GM04504 (cell line): ENCODE measurements around the gene KRTAP9-6.
"Not testable (repeated sequence)": the region's sequence is repeated elsewhere in the genome, so short reads cannot be mapped to it uniquely, and the experiment has no call there.

ENCODE experiments used
- DNase-seq: peaks from one replicate; pipeline ENCODE4 v3.0.0-alpha.2; 2012; ENCODE audit warnings: low read depth

Gene KRTAP9-6

GRCh38 chr17:41271323-41271722, 6.1 kb downstream of the KRTAP9-6 start:
- not testable (repeated sequence) for DNase-seq

DNA sequence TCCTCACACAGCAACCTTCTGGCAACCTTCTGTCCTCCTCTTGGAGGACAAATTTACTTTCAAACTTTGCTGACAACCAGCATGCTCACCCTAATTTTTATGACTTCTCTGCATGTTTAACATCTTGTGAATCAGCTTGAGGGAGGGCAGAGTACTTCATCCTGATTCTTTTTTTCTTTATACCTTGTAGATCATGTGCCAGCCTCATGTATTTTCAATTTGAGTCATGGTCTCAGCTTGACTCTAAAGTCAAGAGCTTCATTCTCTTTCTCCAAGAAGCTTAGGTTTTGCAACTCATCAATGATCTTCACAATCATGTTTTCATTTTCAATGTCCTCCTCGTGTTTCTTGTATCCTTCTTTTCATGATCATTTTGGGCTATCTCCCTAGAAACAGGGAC, 6.7 kb downstream of the KRTAP9-6 start:
- DNase-seq: no peak

- DNase-seq: not testable (repeated sequence)
Measured at GRCh38 chr17:41275648-41276190, 10.5 kb downstream of the KRTAP9-6 start, which contains the start of gene KRTAP9-7. Gene KRTAP9-7, plus strand, starts transcription at chr17:41275698. Its CDS starts 0 bp downstream, at chr17:41275698.

DNA sequence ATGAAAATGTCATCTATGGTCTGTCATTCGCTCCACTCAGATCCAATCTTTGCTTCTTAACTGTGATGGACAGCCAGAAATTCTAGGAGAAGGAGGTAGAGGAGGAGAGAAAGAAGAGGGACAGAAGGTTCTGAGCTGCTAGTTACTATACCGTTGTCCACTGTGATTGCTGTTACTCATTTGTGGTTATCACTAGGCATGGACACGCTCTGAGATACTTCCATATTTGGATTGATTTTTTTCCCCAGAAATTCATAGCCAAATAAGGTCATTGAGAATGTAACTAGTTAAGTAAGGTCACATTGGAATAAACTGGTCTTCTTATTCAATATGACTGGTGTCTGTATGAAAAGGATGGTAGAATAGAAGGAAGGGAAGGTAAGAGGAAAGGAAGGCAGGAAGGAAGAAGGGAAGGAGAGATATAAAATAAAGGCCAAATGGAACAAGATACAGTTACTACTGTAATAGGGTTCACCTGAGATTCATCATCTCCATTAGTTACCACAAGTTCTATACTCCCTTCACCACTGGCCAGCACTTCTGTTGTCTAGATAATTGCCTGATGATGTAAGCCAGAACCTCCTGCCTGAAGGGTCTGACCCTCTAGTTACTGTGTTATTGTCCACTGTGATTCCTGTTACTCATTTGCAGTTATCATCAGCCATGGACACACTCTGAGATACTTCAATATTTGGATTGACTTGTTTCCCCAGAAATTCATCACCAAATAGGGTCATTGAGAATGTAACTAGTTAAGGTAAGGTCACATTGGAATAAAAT, 13.2 kb downstream of the KRTAP9-6 start:
- DNase-seq: no peak

DNA sequence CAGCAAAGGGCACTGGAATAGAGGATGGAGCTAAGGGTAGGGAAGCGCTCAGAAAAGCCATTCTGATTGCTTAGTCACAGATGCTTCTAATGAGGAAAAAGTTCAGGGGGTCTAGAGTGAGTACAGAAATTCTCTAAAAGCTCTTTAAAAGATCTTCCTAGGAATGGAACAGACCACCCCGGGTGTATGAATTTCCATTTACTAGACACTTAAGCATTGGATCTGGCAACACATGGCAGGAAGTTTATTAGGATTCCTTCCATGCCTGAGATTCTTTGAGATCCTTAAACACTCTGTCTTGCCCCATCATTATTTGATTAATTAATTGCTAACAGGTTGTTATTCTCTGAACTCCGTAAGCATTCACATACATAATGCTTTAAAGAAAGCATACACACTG, 18.9 kb downstream of the KRTAP9-6 start:
- DNase-seq: peak; percentile 42

DNA sequence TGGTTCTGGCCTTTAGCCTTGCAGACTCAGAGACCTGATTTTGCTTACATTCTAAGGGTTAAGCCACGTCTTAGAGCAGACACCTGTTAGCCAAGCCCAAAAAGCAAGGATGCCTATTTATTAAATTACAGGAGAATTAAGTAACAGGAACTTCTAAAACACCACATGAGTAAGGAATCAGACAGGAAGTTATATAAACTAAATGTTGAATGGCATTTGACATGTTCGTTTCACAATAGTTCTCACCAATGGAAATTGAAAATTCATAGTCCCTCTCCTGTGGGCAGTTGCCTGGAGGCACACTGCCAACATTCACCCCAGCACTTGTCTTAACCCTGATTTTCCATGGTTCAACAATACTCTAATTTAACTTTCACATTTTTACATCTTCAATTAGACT, 19.4 kb downstream of the KRTAP9-6 start:
- no peak for DNase-seq

GRCh38 chr17:41287050-41287449, 21.9 kb downstream of the KRTAP9-6 start:
- DNase-seq: no peak

DNA sequence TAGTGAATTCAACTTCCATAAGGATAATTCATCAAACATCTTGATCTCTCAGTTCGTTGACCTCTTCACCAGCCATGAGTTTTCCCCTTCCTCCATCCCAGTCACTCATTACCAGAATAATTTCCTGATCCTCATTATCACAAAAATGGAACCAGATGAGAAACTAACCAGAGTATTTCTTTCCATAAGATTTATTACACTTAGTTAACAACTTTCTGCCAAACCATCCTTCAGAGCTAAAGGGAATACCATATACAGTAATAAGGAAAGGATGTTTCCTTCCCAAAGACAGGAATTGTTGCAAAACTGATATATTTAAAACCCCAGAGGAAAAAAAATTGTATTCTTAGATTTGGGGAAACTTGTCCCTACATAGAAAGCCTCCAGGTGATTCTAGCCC, 28.8 kb downstream of the KRTAP9-6 start:
- DNase-seq: no peak

GRCh38 chr17:41296846-41297245, 31.7 kb downstream of the KRTAP9-6 start:
- DNase-seq: no peak

- DNase-seq: no peak
Measured at GRCh38 chr17:41298458-41299135, 33.4 kb downstream of the KRTAP9-6 start.

DNA sequence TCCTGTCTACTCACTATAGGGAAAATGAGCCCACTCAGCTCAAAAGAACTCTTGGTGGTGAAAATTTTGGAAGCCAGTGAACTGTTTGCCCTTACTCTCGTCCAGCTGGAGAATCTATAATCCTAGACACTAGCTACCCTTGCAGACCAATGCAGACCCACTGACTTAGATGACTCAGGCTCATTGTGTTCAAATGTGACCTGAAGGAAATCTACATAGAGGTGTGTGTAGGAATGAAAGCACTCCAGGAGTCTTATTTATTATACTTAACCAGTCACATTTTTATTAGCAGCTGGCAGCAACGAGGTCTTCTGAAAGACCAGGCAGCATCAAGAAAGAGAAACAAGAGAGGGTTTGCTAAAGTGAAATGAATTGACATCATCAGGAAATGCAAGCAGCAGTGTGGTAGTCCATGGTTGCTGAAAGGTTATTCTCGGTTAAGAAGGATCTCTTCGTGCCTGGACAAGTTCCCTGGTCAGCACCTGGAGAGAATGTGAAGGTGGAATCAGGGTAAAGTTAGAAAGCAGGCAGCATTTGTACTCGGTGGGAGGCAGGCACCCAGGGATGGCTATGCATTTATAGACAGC, 36.1 kb downstream of the KRTAP9-6 start:
- DNase-seq: no peak

- DNase-seq: no peak
Measured at GRCh38 chr17:41301916-41302901, 37.0 kb downstream of the KRTAP9-6 start, which contains the start of gene KRTAP29-1. Gene KRTAP29-1, minus strand, starts transcription at chr17:41302851. Its CDS starts 0 bp downstream, at chr17:41302851.

GRCh38 chr17:41302981-41303380, 37.8 kb downstream of the KRTAP9-6 start:
- no peak for DNase-seq

DNA sequence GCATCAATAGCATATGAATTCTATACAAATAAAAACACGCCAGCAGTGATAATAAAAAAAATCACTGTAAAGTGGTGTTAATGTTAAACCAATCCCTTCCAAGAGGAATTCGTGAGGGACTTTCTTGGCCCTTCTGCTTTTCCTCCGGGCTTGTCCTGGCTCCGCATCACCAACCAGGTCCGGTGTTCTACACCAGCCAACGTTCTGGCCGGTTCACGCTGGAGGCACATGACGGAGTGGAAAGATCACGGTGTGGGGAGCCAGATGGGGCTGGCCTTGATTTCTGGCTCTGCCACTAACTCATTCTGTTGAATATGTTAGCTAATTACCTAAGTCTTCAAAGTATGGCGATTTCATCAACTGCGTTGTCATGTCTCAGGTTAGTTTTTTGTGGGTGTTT, 38.9 kb downstream of the KRTAP9-6 start:
- no peak for DNase-seq

DNA sequence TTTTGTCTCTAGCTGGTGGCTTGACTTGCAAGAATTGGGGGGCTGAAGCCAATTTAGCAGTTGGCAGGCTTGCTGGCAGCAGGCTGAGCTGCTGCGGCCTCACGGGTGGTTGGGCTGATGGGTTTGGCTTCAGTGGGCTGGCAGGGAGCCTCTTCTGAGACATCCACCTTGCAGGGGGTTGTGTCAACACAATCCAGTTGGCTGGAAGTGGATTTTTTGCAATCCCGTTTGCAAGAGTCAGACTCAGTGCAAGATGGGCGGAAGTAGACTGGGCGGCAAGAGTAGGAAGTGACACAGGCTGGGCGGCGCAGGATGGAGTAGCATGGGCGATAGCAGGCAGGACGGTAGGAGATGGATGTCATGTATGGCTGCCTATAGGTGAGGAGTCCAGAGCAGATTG, 42.5 kb downstream of the KRTAP9-6 start:
- no peak for DNase-seq

DNA sequence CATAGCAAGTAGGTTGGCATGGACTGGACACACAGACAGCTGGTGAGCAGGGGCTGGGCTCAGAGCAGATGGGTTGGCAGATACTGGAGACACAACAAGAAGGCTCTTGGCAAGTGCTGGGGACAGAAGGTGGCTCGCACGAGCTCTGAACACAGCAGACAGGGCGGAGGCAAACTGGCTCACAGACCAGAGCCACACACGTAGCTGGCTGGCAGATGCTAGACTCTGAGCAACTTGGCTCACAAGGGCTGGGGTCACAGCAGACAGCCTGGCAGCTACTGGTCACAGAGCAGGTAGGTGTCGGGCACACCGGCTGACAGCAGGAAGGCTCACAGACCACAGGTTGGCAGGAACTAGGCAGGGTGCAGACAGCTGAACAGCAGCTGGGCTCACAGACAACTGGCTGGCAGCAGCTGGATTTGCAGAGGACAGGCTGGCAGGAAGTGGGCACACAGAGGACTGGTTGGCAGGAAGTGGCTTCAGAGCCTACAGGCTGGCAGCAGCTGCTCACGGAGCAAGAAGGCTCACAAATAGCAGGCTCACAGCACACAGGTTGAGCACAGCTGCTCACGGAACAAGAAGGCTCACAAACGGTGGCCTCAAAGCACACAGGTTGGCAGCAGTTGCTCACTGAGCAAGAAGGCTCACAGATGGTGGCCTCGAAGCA, 43.2 kb downstream of the KRTAP9-6 start:
- no peak for DNase-seq

GRCh38 chr17:41308918-41309359, 43.8 kb downstream of the KRTAP9-6 start, which contains the start of gene KRTAP16-1:
Gene KRTAP16-1, minus strand, starts transcription at chr17:41309309. Its CDS starts 56 bp downstream, at chr17:41309253.
- no peak for DNase-seq

- DNase-seq: no peak
Measured at GRCh38 chr17:41311111-41311510, 45.9 kb downstream of the KRTAP9-6 start.

- DNase-seq: no peak
Measured at GRCh38 chr17:41315204-41315794, 50.1 kb downstream of the KRTAP9-6 start, which contains the start of gene KRTAP17-1. Gene KRTAP17-1, minus strand, starts transcription at chr17:41315710. Its CDS starts 60 bp downstream, at chr17:41315650.
